A673 (cell line): ENCODE measurements around the gene GM2A. TPM values are rescaled to one million over a fixed set of nuclear protein-coding genes. Genes with fewer than 3 reads are reported as not detected.

ENCODE experiments used
- BruUV-seq: library from RNA; stranded (reverse); fragments of 400-500 nt; replicated peaks from 2 replicates; lab custom pipeline; 2021; lab: Mats Ljungman, UMichigan
- CTCF ChIA-PET: fragments of 300-600 bp; sonication (Branson Sonifier 250); formaldehyde crosslinking; loops from one replicate; lab custom pipeline; 2022; ENCODE audit warnings: antibody characterized with exemption; lab: Charles Lee
- POLR2A ChIA-PET: fragments of 300-600 bp; sonication (Branson Sonifier 250); formaldehyde crosslinking; loops from one replicate; lab custom pipeline; 2022; ENCODE audit warnings: antibody characterized with exemption; ENCODE audit not compliant: low non-redundant PET; lab: Charles Lee
- DNase-seq: peaks from one replicate; pipeline ENCODE4 v3.0.0-alpha.2; 2015; ENCODE audit warnings: low spot score
- H3K27ac ChIP-seq: fragments of 200-600 bp; sonication (generic); 2 replicates; pipeline ENCODE4 v1.5.1; 2016; ENCODE audit warnings: mixed run types, low read depth, mild to moderate bottlenecking, mixed read lengths, antibody characterized with exemption, low read length; ENCODE audit not compliant: poor library complexity, severe bottlenecking
- H3K27me3 ChIP-seq: fragments of 200-600 bp; sonication (generic); replicated peaks from 2 replicates; pipeline ENCODE4 v1.6.1; 2017; ENCODE audit warnings: mixed run types, low read depth, mild to moderate bottlenecking, mixed read lengths, antibody characterized with exemption, low read length; ENCODE audit not compliant: insufficient read depth, poor library complexity
- H3K36me3 ChIP-seq: fragments of 200-600 bp; sonication (generic); 2 replicates; pipeline ENCODE4 v1.6.1; 2016; ENCODE audit warnings: mixed run types, mild to moderate bottlenecking, mixed read lengths, antibody characterized with exemption, low read length; ENCODE audit not compliant: insufficient read depth, poor library complexity, severe bottlenecking
- H3K4me1 ChIP-seq: fragments of 200-600 bp; sonication (generic); 2 replicates; pipeline ENCODE4 v1.6.1; 2017; ENCODE audit warnings: mixed run types, mild to moderate bottlenecking, mixed read lengths, antibody characterized with exemption, low read length; ENCODE audit not compliant: insufficient read depth, poor library complexity, severe bottlenecking
- H3K4me3 ChIP-seq: fragments of 200-600 bp; sonication (generic); 2 replicates; pipeline ENCODE4 v1.5.1; 2016; ENCODE audit warnings: low read depth, mixed run types, mild to moderate bottlenecking, mixed read lengths, low read length; ENCODE audit not compliant: poor library complexity, severe bottlenecking
- H3K9me3 ChIP-seq: fragments of 200-600 bp; sonication (generic); 2 replicates; pipeline ENCODE4 v1.6.1; 2016; ENCODE audit warnings: mixed run types, low read depth, mild to moderate bottlenecking, mixed read lengths, antibody characterized with exemption, low read length; ENCODE audit not compliant: poor library complexity, severe bottlenecking
- EZH2 ChIP-seq: fragments of 200-600 bp; sonication (generic); IDR thresholded peaks from 2 replicates; pipeline ENCODE4 v1.6.1; 2017; ENCODE audit warnings: borderline replicate concordance, low read depth, mild to moderate bottlenecking, mixed read lengths, antibody characterized with exemption, low read length; ENCODE audit not compliant: poor library complexity, severe bottlenecking
- intact Hi-C: fragments of 100-400 bp; cut with micrococcal nuclease; formaldehyde crosslinking; loops from one replicate; pipeline ENCODE4 v1.10.0; 2022; ENCODE audit not compliant: unreplicated experiment
- total RNA-seq: library from RNA; stranded (reverse); gene quantifications from 2 replicates; pipeline ENCODE4 v1.2.3, GENCODE V29; 2021
- TF ChIP-seq, protein P1 (sequence below): fragments of 300-800, 200-600 bp; sonication (generic); conservative IDR thresholded peaks from 2 replicates; pipeline ENCODE4 v1.5.1; 2017; ENCODE audit warnings: low read depth, mild to moderate bottlenecking, antibody characterized with exemption, low read length, moderate library complexity, mixed read lengths

GM2A gene
- total RNA-seq, 1 experiment from 2014 or later: 3.5 TPM

GRCh38 chr5:151271336-151271735, 18.4 kb downstream of the GM2A start:
- intact Hi-C loops: no loop called here
- Histone ChIP-seq H3K36me3 (no peaks in the 10 kb centered on the region), H3K9me3 (no peaks in the 10 kb centered on the region), H3K4me1 (no peaks in the 10 kb centered on the region), H3K27me3 (peaks cover 15% of the 10 kb centered on the region), H3K4me3 (no peak overlapping the region), H3K27ac (no peak overlapping the region)
- ChIA-PET POLR2A (no interaction called here), CTCF (no interaction called here)
- no TSS peak for BruUV-seq
- TF ChIP-seq EZH2: no peak
- TF ChIP-seq, protein P1, sequence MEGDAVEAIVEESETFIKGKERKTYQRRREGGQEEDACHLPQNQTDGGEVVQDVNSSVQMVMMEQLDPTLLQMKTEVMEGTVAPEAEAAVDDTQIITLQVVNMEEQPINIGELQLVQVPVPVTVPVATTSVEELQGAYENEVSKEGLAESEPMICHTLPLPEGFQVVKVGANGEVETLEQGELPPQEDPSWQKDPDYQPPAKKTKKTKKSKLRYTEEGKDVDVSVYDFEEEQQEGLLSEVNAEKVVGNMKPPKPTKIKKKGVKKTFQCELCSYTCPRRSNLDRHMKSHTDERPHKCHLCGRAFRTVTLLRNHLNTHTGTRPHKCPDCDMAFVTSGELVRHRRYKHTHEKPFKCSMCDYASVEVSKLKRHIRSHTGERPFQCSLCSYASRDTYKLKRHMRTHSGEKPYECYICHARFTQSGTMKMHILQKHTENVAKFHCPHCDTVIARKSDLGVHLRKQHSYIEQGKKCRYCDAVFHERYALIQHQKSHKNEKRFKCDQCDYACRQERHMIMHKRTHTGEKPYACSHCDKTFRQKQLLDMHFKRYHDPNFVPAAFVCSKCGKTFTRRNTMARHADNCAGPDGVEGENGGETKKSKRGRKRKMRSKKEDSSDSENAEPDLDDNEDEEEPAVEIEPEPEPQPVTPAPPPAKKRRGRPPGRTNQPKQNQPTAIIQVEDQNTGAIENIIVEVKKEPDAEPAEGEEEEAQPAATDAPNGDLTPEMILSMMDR: no peak
- DNase-seq: no peak

GRCh38 chr5:151274666-151275065, 21.7 kb downstream of the GM2A start:
- H3K27ac ChIP-seq: no peak overlapping the region
- intact Hi-C loops: no loop called here
- H3K4me1 ChIP-seq: no peaks in the 10 kb centered on the region
- H3K36me3 ChIP-seq: no peaks in the 10 kb centered on the region
- TF ChIP-seq, protein P1: no peak
- TF ChIP-seq EZH2: no peak
- no TSS peak for BruUV-seq
- H3K9me3 ChIP-seq: no peaks in the 10 kb centered on the region
- H3K27me3 ChIP-seq: peaks cover 22% of the 10 kb centered on the region
- no peak overlapping the region for H3K4me3 ChIP-seq
- no peak for DNase-seq
- POLR2A ChIA-PET: no interaction called here
- CTCF ChIA-PET: no interaction called here

DNA sequence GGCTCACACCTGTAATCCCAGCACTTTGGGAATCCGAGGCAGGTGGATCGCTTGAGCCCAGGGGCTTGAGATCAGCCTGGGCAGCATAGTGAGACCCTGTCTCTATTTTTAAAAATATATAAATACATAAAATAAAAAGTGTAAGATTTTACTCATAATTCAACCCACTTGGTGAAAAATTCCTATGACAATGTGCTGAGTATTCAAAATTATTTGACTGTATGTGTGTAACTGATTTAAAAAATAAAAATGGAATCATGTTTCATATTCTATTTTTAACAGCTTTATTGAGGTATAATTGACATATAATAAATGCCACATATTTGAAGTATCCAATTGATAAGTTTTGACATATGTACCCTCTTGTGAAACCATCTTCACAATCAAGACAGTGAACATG, 22.8 kb downstream of the GM2A start:
- DNase-seq: no peak
- H3K9me3 ChIP-seq: no peaks in the 10 kb centered on the region
- no peaks in the 10 kb centered on the region for H3K36me3 ChIP-seq
- no peak overlapping the region for H3K4me3 ChIP-seq
- peaks cover 22% of the 10 kb centered on the region for H3K27me3 ChIP-seq
- H3K4me1 ChIP-seq: no peaks in the 10 kb centered on the region
- TF ChIP-seq, protein P1: no peak
- TF ChIP-seq EZH2: no peak
- no TSS peak for BruUV-seq
- H3K27ac ChIP-seq: no peak overlapping the region
- intact Hi-C loops: no loop called here
- CTCF ChIA-PET: no interaction called here
- POLR2A ChIA-PET: no interaction called here
